ENCODE results near the gene UGCG.
"Not testable (repeated sequence)": the region's sequence is repeated elsewhere in the genome, so short reads cannot be mapped to it uniquely, and the experiment has no call there.

UGCG gene

GRCh38 chr9:111891910-111892499 lies 4.6 kb upstream of the UGCG start:
- no peak for DNase-seq

- DNase-seq: no peak
These were observed 457 bp downstream of the UGCG start for GRCh38 chr9:111896942-111897600.

GRCh38 chr9:111897601-111898137 lies 1.1 kb downstream of the UGCG start:
- no peak for DNase-seq

GRCh38 chr9:111898331-111899096 lies 1.9 kb downstream of the UGCG start:
- no peak for DNase-seq

- DNase-seq: no peak
These were observed 3.7 kb downstream of the UGCG start for GRCh38 chr9:111900151-111900857.

- DNase-seq: no peak
These were observed 4.4 kb downstream of the UGCG start for GRCh38 chr9:111900858-111901612.

- no peak for DNase-seq
These were observed 6.0 kb downstream of the UGCG start for GRCh38 chr9:111902391-111903139.

- DNase-seq: not testable (repeated sequence)
These were observed 6.9 kb downstream of the UGCG start for GRCh38 chr9:111903535-111903934.

- no peak for DNase-seq
These were observed 7.4 kb downstream of the UGCG start for GRCh38 chr9:111904026-111904425.

- no peak for DNase-seq
These were observed 8.3 kb downstream of the UGCG start for GRCh38 chr9:111904891-111905291.

- no peak for DNase-seq
These were observed 10.5 kb downstream of the UGCG start for GRCh38 chr9:111907147-111907546.

GRCh38 chr9:111909444-111909843 lies 12.8 kb downstream of the UGCG start:
- no peak for DNase-seq

GRCh38 chr9:111910428-111910827 lies 13.8 kb downstream of the UGCG start:
- no peak for DNase-seq

GRCh38 chr9:111913159-111913558 lies 16.5 kb downstream of the UGCG start:
- DNase-seq: no peak

- no peak for DNase-seq
These were observed 18.3 kb downstream of the UGCG start for GRCh38 chr9:111914749-111915424.

GRCh38 chr9:111915425-111915758 lies 18.8 kb downstream of the UGCG start:
- DNase-seq: no peak

GRCh38 chr9:111916234-111916645 lies 19.6 kb downstream of the UGCG start:
- no peak for DNase-seq

GRCh38 chr9:111917201-111917600 lies 20.6 kb downstream of the UGCG start:
- no peak for DNase-seq

GRCh38 chr9:111917980-111918379 lies 21.4 kb downstream of the UGCG start:
- DNase-seq: no peak

- no peak for DNase-seq
These were observed 23.3 kb downstream of the UGCG start for GRCh38 chr9:111919875-111920274.

GRCh38 chr9:111920531-111920930 lies 23.9 kb downstream of the UGCG start:
- DNase-seq: no peak

Measured in activated T-cell treated with anti-CD3 and anti-CD28 coated beads, Interleukin-2, amount 50 U/mL, for 1 hour (primary cell).